ENCODE data around the gene IQCH.

The IQCH gene

DNA sequence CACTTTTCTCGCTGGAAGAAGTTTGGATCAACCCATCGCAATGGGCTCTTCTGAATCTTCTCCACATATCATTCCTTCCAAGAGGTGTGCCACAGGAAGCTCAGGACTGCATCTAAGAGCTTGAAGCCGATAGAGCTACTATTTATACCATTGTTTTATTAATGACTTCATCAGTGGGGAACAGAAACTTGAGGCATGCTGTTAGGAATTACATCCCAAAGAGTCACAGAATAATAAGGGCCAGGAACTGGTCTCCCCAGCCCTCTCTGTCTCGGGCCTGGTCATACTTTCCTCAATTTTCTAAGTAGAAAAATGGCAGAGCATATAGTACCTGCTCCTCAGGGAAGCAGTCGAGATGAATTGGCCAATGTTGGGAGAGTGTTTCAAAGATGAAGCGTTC is 249.5 kb downstream of the IQCH start:
- H3K4me1 ChIP-seq (ENCODE audit: control insufficient read depth, insufficient read depth, low read length), result peaks cover 6% of the 10 kb centered on the region
- no peaks in the 10 kb centered on the region for H3K9me3 ChIP-seq (ENCODE audit: control insufficient read depth, insufficient read depth, low read length)
- H3K36me3 ChIP-seq (ENCODE audit: control insufficient read depth, insufficient read depth, low read length), result no peaks in the 10 kb centered on the region
- no peak overlapping the region for H3K9ac ChIP-seq (ENCODE audit: low read depth, low read length)
- H3K27me3 ChIP-seq (ENCODE audit: control insufficient read depth, insufficient read depth, low read length), result no peaks in the 10 kb centered on the region
- H3K4me3 ChIP-seq (ENCODE audit: low read depth, low read length), result no peak overlapping the region

DNA sequence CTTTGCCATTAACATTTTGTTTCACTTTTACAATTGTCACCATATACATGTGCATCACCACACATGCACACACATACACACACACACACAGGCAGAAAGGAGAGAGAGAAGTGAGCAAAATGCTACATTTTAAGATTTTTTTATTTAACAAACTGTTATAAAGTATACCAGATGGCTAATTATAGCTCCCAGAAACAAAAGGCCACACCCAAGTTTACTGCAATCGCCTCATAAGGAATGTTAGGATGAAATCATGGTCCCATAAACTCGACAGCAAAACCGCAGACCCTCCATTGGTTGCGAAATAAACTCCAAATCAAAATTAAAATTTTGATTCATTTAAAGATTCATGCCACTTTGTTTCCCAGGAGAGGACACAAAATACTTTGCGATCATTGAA is 250.2 kb downstream of the IQCH start:
- H3K9me3 ChIP-seq (ENCODE audit: control insufficient read depth, insufficient read depth, low read length), result no peaks in the 10 kb centered on the region
- H3K4me3 ChIP-seq (ENCODE audit: low read depth, low read length), result no peak overlapping the region

DNA sequence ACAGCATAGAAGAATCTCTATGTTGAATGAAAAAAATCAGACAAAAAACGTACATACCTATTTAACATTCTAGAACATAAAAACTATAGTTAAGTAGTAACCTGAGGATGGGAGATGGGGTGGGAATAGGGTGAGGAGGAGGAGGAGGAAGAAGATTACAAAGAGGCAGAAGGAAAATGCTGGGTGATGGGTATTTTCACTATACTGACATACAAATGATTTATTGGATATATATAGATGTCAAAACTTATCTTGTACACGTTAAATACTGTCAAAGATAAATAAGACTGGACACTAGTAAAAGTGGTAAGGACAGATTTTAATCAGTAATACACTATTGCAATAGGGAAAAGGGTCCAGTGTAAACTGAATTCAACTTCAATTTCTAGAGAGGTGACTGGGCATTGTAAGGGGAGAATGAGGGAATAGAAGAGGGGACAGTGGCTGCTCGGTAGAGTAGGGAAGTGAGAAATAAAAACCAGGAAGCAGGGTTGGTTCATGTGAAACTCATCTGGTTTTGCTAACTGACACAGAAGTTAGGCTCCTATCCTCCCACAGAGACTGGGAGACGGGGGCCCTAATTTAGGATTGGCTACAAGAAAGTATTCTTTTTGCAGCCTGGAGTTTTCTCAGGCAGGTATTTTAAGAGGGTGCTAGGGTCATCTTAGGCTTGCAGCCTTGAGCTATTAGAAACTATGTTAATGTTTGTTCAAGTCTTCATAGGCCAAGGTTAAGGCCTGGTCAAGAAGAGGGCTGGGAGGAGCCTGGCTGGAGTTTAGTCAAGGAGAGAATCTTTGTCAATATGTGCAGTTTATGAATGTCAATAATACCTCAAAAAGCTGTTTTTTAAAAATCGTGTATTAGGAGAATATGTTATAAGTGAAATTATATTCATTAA is 251.3 kb downstream of the IQCH start:
- H3K36me3 ChIP-seq (ENCODE audit: control insufficient read depth, insufficient read depth, low read length), result no peaks in the 10 kb centered on the region
- peaks cover 6% of the 10 kb centered on the region for H3K4me1 ChIP-seq (ENCODE audit: control insufficient read depth, insufficient read depth, low read length)
- no peak overlapping the region for H3K9ac ChIP-seq (ENCODE audit: low read depth, low read length)
- H3K9me3 ChIP-seq (ENCODE audit: control insufficient read depth, insufficient read depth, low read length), result no peaks in the 10 kb centered on the region
- no peaks in the 10 kb centered on the region for H3K27me3 ChIP-seq (ENCODE audit: control insufficient read depth, insufficient read depth, low read length)
- no peak overlapping the region for H3K4me3 ChIP-seq (ENCODE audit: low read depth, low read length)

More for the DNA sequence above, 250.2 kb downstream of the IQCH start:
- Histone ChIP-seq H3K9ac (ENCODE audit: low read depth, low read length) (no peak overlapping the region), H3K36me3 (ENCODE audit: control insufficient read depth, insufficient read depth, low read length) (no peaks in the 10 kb centered on the region), H3K4me1 (ENCODE audit: control insufficient read depth, insufficient read depth, low read length) (peaks cover 6% of the 10 kb centered on the region), H3K27me3 (ENCODE audit: control insufficient read depth, insufficient read depth, low read length) (no peaks in the 10 kb centered on the region)

DNA sequence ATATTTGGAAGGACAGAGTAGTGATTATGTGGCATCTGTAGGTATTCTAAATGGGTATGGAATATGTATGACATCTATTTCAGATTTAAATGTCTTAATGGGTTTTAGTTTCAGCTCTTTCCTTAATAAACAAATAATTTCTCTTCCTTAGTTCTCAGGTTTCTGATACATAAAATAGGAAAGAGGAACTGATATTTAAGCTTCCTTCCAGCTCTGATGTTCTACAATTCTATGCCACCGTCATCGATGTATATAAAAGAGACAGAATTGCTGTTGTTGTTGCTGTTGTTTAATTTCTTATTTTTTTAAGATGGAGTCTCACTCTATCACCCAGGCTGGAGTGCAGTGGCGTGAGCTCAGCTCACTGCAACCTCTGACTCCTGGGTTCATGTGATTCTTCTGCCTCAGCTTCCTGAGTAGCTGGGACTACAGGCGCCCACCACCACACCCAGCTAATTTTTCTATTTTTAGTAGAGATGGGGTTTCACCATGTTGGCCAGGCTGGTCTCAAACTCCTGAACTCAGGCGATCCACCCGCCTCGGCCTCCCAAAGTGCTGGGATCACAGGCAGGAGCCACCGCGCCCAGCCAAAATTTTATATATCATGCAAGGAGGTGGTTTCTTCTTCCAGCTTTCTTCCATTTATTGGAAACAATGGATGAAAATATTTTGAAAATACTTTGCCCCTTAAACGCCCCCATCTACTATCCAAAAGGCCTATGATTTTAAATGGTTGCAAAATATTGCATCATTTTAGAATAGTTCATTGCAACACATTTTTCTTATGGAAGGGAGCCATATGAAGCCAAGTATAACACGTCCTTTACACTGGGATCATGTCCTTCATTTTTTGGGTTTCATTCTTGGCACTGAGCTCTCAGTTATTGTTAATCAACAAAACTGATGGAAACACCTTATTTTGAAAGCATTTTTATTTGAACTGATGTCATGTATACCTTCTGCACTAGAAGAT is 252.5 kb downstream of the IQCH start:
- Histone ChIP-seq H3K9me3 (ENCODE audit: control insufficient read depth, insufficient read depth, low read length) (no peaks in the 10 kb centered on the region), H3K9ac (ENCODE audit: low read depth, low read length) (no peak overlapping the region), H3K4me3 (ENCODE audit: low read depth, low read length) (no peak overlapping the region), H3K27me3 (ENCODE audit: control insufficient read depth, insufficient read depth, low read length) (no peaks in the 10 kb centered on the region), H3K4me1 (ENCODE audit: control insufficient read depth, insufficient read depth, low read length) (peaks cover 1% of the 10 kb centered on the region), H3K36me3 (ENCODE audit: control insufficient read depth, insufficient read depth, low read length) (no peaks in the 10 kb centered on the region)

DNA sequence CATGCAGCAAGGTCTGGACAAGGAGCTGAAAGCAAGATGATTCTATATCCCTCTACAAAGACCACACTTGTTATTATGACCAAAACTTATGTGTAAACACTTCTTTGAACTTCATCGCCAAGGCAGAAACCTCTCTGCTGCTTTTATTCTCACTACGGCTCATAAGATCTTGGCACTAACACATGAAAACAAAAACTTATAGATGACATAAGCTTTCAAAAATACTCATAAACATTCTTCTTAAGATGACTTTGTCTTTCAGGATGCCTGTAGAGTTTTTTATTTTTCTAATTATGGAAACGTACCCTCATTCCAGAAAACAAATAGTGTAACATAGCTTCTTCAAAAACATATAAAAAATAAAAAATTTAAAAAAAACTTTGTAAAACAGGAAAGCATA is 253.8 kb downstream of the IQCH start:
- Histone ChIP-seq H3K9ac (ENCODE audit: low read depth, low read length) (no peak overlapping the region), H3K36me3 (ENCODE audit: control insufficient read depth, insufficient read depth, low read length) (no peaks in the 10 kb centered on the region), H3K4me3 (ENCODE audit: low read depth, low read length) (no peak overlapping the region), H3K4me1 (ENCODE audit: control insufficient read depth, insufficient read depth, low read length) (no peaks in the 10 kb centered on the region), H3K9me3 (ENCODE audit: control insufficient read depth, insufficient read depth, low read length) (no peaks in the 10 kb centered on the region), H3K27me3 (ENCODE audit: control insufficient read depth, insufficient read depth, low read length) (no peaks in the 10 kb centered on the region)

DNA sequence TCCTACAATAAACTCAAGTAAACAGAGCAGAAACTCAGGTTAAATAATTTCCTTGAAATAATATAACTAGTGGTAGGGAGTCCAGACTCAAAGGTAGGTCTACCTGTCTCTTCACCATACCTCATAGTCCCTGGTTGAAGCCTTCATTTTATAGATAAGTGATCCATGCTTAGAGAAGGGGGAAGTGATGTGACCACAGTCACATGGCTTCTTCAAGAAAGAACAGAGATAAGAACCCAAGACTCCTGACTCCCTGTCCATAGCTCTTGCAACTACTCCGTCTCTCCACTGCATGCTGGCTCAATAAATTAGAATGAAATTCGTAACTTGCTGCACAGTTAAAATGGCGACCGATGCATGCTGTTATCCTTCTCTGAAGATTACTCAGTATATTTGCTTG is 255.3 kb downstream of the IQCH start:
- Histone ChIP-seq H3K9ac (ENCODE audit: low read depth, low read length) (no peak overlapping the region), H3K4me3 (ENCODE audit: low read depth, low read length) (no peak overlapping the region), H3K9me3 (ENCODE audit: control insufficient read depth, insufficient read depth, low read length) (no peaks in the 10 kb centered on the region), H3K27me3 (ENCODE audit: control insufficient read depth, insufficient read depth, low read length) (no peaks in the 10 kb centered on the region), H3K4me1 (ENCODE audit: control insufficient read depth, insufficient read depth, low read length) (no peaks in the 10 kb centered on the region), H3K36me3 (ENCODE audit: control insufficient read depth, insufficient read depth, low read length) (no peaks in the 10 kb centered on the region)

DNA sequence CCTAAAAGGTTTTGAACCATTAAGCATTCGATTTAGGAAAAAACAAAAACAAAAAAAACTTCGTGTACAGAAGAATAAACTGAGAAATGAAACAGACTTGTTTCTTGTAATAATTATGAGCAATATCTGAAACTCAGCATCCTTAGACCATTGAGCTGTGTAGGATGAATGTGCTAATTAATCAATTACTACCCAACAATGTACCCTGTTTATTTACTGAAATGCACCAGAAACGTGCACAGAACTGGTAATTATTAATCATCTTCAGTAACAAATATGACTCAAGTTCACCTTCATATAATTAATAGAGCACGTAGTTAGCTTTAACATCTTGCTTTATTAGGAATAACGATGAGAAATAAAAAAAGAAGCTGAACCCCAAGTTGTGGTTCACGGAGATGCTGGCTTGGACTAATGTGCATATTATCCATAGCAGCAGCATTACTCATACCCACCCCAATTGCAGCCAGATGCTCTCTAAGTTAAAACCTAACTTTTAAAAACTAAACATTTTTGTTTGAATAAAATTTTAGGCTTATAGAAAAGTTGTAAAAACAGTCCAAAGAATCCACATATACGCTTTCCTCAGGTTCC is 256.1 kb downstream of the IQCH start:
- Histone ChIP-seq H3K27me3 (ENCODE audit: control insufficient read depth, insufficient read depth, low read length) (no peaks in the 10 kb centered on the region), H3K4me3 (ENCODE audit: low read depth, low read length) (no peak overlapping the region), H3K4me1 (ENCODE audit: control insufficient read depth, insufficient read depth, low read length) (no peaks in the 10 kb centered on the region), H3K9me3 (ENCODE audit: control insufficient read depth, insufficient read depth, low read length) (no peaks in the 10 kb centered on the region), H3K36me3 (ENCODE audit: control insufficient read depth, insufficient read depth, low read length) (no peaks in the 10 kb centered on the region), H3K9ac (ENCODE audit: low read depth, low read length) (no peak overlapping the region)

DNA sequence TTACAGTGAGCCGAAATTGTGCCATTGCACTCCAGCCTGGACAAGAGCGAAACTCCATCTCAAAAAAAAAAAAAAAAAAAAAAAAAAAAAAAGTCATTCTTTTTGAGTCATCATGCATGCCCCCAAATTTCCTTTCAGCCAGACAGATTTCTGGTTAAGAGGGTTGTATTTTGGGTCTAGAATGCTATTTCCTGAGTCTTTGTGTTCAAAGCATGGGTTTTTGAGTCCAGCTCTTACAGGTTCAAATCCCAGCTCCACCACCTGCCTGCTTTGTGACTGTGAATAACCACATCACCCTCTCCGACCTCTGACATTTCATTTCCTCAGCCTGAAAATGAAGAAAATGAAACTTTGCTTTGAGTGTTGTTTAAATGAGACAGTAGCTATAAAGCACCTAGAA is 257.0 kb downstream of the IQCH start:
- Histone ChIP-seq H3K4me3 (ENCODE audit: low read depth, low read length) (no peak overlapping the region), H3K9ac (ENCODE audit: low read depth, low read length) (no peak overlapping the region), H3K36me3 (ENCODE audit: control insufficient read depth, insufficient read depth, low read length) (no peaks in the 10 kb centered on the region), H3K4me1 (ENCODE audit: control insufficient read depth, insufficient read depth, low read length) (no peaks in the 10 kb centered on the region), H3K27me3 (ENCODE audit: control insufficient read depth, insufficient read depth, low read length) (no peaks in the 10 kb centered on the region), H3K9me3 (ENCODE audit: control insufficient read depth, insufficient read depth, low read length) (no peaks in the 10 kb centered on the region)

DNA sequence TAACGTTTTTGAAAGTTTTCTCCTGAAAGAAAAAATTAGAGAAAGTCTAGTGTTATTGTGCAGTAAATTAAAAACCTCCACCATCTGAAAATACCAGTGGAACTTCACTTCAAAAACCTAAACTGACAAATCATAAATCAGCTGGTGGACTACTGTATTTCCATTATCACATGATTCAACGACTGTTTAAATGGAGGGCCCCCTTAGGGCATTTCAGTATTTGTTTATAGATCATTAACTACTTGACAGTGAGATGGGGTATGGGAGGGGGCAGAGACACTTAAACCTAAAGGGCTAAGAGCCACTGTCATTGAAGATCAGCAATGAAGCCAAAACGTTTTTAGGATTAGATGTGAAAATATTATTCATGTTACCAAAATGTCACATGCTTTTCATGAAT is 257.6 kb downstream of the IQCH start:
- Histone ChIP-seq H3K9ac (ENCODE audit: low read depth, low read length) (no peak overlapping the region), H3K27me3 (ENCODE audit: control insufficient read depth, insufficient read depth, low read length) (no peaks in the 10 kb centered on the region), H3K4me3 (ENCODE audit: low read depth, low read length) (no peak overlapping the region), H3K9me3 (ENCODE audit: control insufficient read depth, insufficient read depth, low read length) (no peaks in the 10 kb centered on the region), H3K4me1 (ENCODE audit: control insufficient read depth, insufficient read depth, low read length) (no peaks in the 10 kb centered on the region), H3K36me3 (ENCODE audit: control insufficient read depth, insufficient read depth, low read length) (no peaks in the 10 kb centered on the region)

DNA sequence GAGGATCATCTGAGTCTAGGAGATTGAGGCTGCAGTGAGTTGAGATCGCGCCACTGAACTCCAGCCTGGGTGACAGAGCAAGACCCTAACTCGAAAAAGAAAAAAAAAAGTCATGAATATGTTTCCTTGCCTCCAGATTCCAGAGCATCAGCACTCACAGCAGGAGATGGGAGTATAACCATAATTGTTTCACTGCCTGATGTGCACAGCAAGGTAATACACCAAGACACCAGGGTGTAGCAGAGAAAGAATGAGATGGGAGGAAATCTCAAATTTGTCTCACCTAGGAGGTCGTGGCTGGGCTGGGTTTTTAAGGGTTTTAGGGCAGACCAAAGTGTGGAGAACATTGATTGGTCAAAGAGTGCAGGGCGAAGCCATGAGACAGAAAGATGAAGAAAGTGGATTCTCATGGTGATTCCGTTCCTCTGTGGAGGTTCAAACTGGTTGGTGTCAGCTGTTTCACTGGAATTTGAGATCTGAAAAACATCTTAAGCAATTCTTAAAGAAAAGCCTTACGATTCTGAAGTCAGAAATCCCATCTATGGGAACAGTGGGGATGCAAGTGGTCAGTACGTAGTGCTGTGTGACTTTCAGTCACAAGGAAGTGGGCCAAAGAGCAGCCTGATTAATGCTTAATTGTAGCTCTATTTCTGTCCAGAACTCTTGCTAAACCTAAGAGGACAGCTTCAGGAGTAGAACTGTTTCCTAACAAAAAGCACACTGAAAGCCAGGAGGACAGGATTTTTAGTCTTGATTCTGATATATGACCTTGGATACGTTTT is 258.5 kb downstream of the IQCH start:
- H3K36me3 ChIP-seq (ENCODE audit: control insufficient read depth, insufficient read depth, low read length), result no peaks in the 10 kb centered on the region
- no peak overlapping the region for H3K9ac ChIP-seq (ENCODE audit: low read depth, low read length)
- no peaks in the 10 kb centered on the region for H3K27me3 ChIP-seq (ENCODE audit: control insufficient read depth, insufficient read depth, low read length)
- no peaks in the 10 kb centered on the region for H3K9me3 ChIP-seq (ENCODE audit: control insufficient read depth, insufficient read depth, low read length)
- H3K4me1 ChIP-seq (ENCODE audit: control insufficient read depth, insufficient read depth, low read length), result no peaks in the 10 kb centered on the region
- no peak overlapping the region for H3K4me3 ChIP-seq (ENCODE audit: low read depth, low read length)

DNA sequence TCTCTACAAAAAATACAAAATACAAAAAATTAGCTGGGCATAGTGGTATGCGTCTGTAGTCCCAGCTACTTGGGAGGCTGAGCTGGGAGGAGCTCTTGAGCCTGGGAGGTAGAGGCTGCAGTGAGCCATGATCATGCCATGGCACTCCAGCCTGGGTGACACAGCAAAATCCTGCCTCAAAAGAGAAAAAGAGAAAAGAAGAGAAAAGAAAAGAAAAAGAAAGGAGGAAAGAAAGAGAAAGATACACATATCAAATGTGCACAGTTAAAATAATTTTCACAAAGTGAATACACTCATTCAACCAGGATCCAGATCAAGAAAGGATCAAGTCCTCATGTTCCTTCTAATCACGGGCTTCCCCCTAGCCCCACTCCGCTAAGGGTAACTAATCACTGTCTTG is 260.5 kb downstream of the IQCH start:
- Histone ChIP-seq H3K9me3 (ENCODE audit: control insufficient read depth, insufficient read depth, low read length) (no peaks in the 10 kb centered on the region), H3K36me3 (ENCODE audit: control insufficient read depth, insufficient read depth, low read length) (no peaks in the 10 kb centered on the region), H3K9ac (ENCODE audit: low read depth, low read length) (no peak overlapping the region), H3K4me1 (ENCODE audit: control insufficient read depth, insufficient read depth, low read length) (no peaks in the 10 kb centered on the region), H3K4me3 (ENCODE audit: low read depth, low read length) (no peak overlapping the region), H3K27me3 (ENCODE audit: control insufficient read depth, insufficient read depth, low read length) (no peaks in the 10 kb centered on the region)

Measured in iPS-15b (cell line).